Measurements from ENCODE around the gene SMLR1.

SMLR1 gene

GRCh38 chr6:130851026-130851425, 23.8 kb downstream of the SMLR1 start:
- DNase-seq (ENCODE audit: low read depth, low spot score): no peak

GRCh38 chr6:130852844-130853554, 25.8 kb downstream of the SMLR1 start:
- DNase-seq (ENCODE audit: low read depth, low spot score): no peak

GRCh38 chr6:130853555-130854183, 26.5 kb downstream of the SMLR1 start:
- DNase-seq (ENCODE audit: low read depth, low spot score): peak; percentile 9

GRCh38 chr6:130858054-130858453, 30.8 kb downstream of the SMLR1 start:
- no peak for DNase-seq (ENCODE audit: low read depth, low spot score)

GRCh38 chr6:130858498-130859160, 31.4 kb downstream of the SMLR1 start:
- DNase-seq (ENCODE audit: low read depth, low spot score): no peak

- no peak for DNase-seq (ENCODE audit: low read depth, low spot score)
Observed at GRCh38 chr6:130859161-130859867, 32.1 kb downstream of the SMLR1 start.

- no peak for DNase-seq (ENCODE audit: low read depth, low spot score)
Observed at GRCh38 chr6:130862370-130862769, 35.2 kb downstream of the SMLR1 start.

GRCh38 chr6:130863415-130864230, 36.4 kb downstream of the SMLR1 start:
- no peak for DNase-seq (ENCODE audit: low read depth, low spot score)

GRCh38 chr6:130864344-130864743, 37.1 kb downstream of the SMLR1 start:
- DNase-seq (ENCODE audit: low read depth, low spot score): no peak

GRCh38 chr6:130865793-130866192, 38.6 kb downstream of the SMLR1 start:
- DNase-seq (ENCODE audit: low read depth, low spot score): no peak

GRCh38 chr6:130869681-130870080, 42.5 kb downstream of the SMLR1 start:
- DNase-seq (ENCODE audit: low read depth, low spot score): no peak

- DNase-seq (ENCODE audit: low read depth, low spot score): no peak
Observed at GRCh38 chr6:130870179-130870880, 43.1 kb downstream of the SMLR1 start.

- peak; percentile 21 for DNase-seq (ENCODE audit: low read depth, low spot score)
Observed at GRCh38 chr6:130872250-130873095, 45.3 kb downstream of the SMLR1 start.

- no peak for DNase-seq (ENCODE audit: low read depth, low spot score)
Observed at GRCh38 chr6:130873746-130874145, 46.5 kb downstream of the SMLR1 start.

- DNase-seq (ENCODE audit: low read depth, low spot score): no peak
Observed at GRCh38 chr6:130879826-130880225, 52.6 kb downstream of the SMLR1 start.

- DNase-seq (ENCODE audit: low read depth, low spot score): no peak
Observed at GRCh38 chr6:130882370-130882769, 55.2 kb downstream of the SMLR1 start.

GRCh38 chr6:130885392-130886192, 58.4 kb downstream of the SMLR1 start:
- DNase-seq (ENCODE audit: low read depth, low spot score): peak; percentile 72

Data from smooth muscle cell of the brain vasculature (primary cell).